Suprapubic skin (tissue), 4 donors: ENCODE measurements around the gene CHL1. TPM values are rescaled to one million over a fixed set of nuclear protein-coding genes. Genes with fewer than 3 reads are reported as not detected.

Source experiments
- DNase-seq, 2 donors: peaks; one replicate each; pipeline ENCODE4 v3.0.0-alpha.2; 2019; ENCODE audit warnings: low spot score in 2 of 2
- H3K27ac ChIP-seq: fragments of 200-600 bp; sonication (generic); one replicate; pipeline ENCODE4 v1.5.1; 2019
- H3K27me3 ChIP-seq: fragments of 200-600 bp; sonication (generic); one replicate; pipeline ENCODE4 v1.5.1; 2019
- H3K36me3 ChIP-seq: fragments of 200-600 bp; sonication (generic); one replicate; pipeline ENCODE4 v1.5.1; 2019
- H3K4me1 ChIP-seq: fragments of 200-600 bp; sonication (generic); one replicate; pipeline ENCODE4 v1.5.1; 2019
- H3K4me3 ChIP-seq: fragments of 200-600 bp; sonication (generic); one replicate; pipeline ENCODE4 v1.5.1; 2019; ENCODE audit warnings: mild to moderate bottlenecking
- H3K9me3 ChIP-seq: fragments of 200-600 bp; sonication (generic); one replicate; pipeline ENCODE4 v1.5.1; 2019
- EP300 ChIP-seq: sonication (generic); formaldehyde crosslinking; IDR thresholded peaks from one replicate; pipeline ENCODE4 v1.6.1; 2017; ENCODE audit warnings: antibody characterized with exemption
- POLR2A ChIP-seq, 2 donors: fragments of 450-650 bp; IDR thresholded peaks; one replicate each; pipeline ENCODE4 v1.6.1; 2017; ENCODE audit warnings: antibody characterized with exemption in 2 of 2, mild to moderate bottlenecking in 2 of 2, moderate library complexity in 2 of 2
- POLR2AphosphoS5 ChIP-seq, 3 donors: sonication (generic); formaldehyde crosslinking; IDR thresholded peaks; one replicate each; pipeline ENCODE4 v1.6.1; 2017; ENCODE audit warnings: antibody characterized with exemption in 3 of 3
- WGBS: methylation state at CpG from one replicate; pipeline ENCODE4 v1.1.5; 2018; 5-methylcytosine and 5-hydroxymethylcytosine counted together
- total RNA-seq, 4 donors: library from RNA; depleted of rRNA; stranded (reverse); fragments of >200 nt; gene quantifications; one replicate each; pipeline ENCODE4 v1.1.0, GENCODE V29; 2016
- TF ChIP-seq, protein P1 (sequence below), 2 donors: fragments of 200-600 bp in 1 of 2; fragments of 450-650 bp in 1 of 2; sonication (generic) in 1 of 2; IDR thresholded peaks; one replicate each; pipeline ENCODE4 v1.5.1; 2016 to 2019; ENCODE audit warnings: antibody characterized with exemption in 2 of 2, mild to moderate bottlenecking in 1 of 2, moderate library complexity in 1 of 2

Gene CHL1
- total RNA-seq, 4 donors from 2014 or later = 39.5 to 77.9 (median 60.5) TPM

DNA sequence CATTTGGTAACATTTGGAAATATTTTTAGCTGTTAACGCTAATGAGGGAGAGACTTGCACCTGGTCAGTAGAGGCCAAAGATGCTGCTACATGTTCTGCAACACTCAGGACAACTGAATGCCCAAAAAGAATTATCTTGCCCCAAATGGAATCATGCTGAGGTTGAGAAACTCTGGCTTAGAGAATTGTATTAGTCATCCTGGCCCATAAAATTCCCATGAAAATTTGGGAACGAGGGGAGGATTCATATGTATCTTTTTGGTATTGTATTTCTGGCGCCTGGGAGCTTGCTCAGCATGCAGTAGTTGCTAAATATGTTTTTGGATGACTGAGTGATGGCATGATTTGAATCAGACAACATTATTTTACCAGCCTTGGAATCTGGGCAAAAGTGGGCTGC is 59.9 kb downstream of the CHL1 start:
- Histone ChIP-seq H3K27ac (no peak overlapping the region), H3K27me3 (no peaks in the 10 kb centered on the region), H3K36me3 (no peaks in the 10 kb centered on the region), H3K9me3 (no peaks in the 10 kb centered on the region), H3K4me3 (no peak overlapping the region), H3K4me1 (no peaks in the 10 kb centered on the region)
- no peak for DNase-seq
- TF ChIP-seq, protein P1, sequence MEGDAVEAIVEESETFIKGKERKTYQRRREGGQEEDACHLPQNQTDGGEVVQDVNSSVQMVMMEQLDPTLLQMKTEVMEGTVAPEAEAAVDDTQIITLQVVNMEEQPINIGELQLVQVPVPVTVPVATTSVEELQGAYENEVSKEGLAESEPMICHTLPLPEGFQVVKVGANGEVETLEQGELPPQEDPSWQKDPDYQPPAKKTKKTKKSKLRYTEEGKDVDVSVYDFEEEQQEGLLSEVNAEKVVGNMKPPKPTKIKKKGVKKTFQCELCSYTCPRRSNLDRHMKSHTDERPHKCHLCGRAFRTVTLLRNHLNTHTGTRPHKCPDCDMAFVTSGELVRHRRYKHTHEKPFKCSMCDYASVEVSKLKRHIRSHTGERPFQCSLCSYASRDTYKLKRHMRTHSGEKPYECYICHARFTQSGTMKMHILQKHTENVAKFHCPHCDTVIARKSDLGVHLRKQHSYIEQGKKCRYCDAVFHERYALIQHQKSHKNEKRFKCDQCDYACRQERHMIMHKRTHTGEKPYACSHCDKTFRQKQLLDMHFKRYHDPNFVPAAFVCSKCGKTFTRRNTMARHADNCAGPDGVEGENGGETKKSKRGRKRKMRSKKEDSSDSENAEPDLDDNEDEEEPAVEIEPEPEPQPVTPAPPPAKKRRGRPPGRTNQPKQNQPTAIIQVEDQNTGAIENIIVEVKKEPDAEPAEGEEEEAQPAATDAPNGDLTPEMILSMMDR (IDR thresholded peaks at IDR 0.05) = no peak
- TF ChIP-seq POLR2A (IDR thresholded peaks at IDR 0.05) (no peak), POLR2AphosphoS5 (IDR thresholded peaks at IDR 0.05) (no peak), EP300 (no peak)
- WGBS = 91% methylated on average over 3 of the region's 3 CpGs

DNA sequence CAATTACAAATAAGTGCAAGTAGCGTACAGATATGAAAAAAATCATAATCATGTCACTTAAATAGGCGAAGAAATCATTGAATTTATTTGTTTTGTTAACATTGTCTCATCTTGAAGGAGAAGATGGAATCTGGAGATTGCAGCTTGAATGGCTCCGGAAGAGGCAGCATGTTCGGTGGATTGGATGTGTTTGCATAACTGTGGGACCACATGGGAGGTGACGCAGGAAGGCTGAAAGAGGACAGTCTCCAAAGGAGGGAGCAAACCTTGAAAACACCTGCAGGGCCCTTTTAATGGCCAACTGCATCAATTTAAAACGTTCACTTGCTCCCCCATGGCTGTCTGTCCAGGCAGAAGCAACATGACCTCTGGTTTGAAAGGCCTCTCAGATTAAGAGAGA is 61.3 kb downstream of the CHL1 start:
- Histone ChIP-seq H3K27ac (no peak overlapping the region), H3K4me1 (no peaks in the 10 kb centered on the region), H3K27me3 (no peaks in the 10 kb centered on the region), H3K9me3 (no peaks in the 10 kb centered on the region), H3K36me3 (no peaks in the 10 kb centered on the region), H3K4me3 (no peak overlapping the region)
- TF ChIP-seq, protein P1 (IDR thresholded peaks at IDR 0.05) = no peak
- TF ChIP-seq EP300 = no peak
- no peak for TF ChIP-seq POLR2A (IDR thresholded peaks at IDR 0.05)
- no peak for TF ChIP-seq POLR2AphosphoS5 (IDR thresholded peaks at IDR 0.05)
- DNase-seq = no peak
- WGBS = 79% methylated on average over 6 of the region's 6 CpGs

DNA sequence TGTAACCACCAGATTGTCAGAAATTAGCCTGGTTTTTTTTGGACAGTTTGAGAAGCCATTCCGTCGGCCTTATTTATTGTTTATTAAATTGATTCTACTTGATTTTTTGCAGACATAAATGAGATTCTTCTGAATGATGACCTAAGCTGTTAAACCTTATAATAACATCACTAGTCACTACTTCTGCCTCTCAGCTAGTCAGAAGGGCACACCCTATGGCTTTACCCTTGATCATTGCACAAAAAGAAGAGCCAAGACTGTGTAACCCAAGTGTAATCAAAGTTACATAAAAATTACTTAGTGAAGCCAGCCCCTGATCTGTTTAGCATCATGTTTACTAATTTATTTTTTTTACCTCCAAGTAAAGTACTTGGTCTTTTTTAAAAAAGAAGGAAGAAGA is 64.3 kb downstream of the CHL1 start:
- H3K27me3 ChIP-seq = no peaks in the 10 kb centered on the region
- TF ChIP-seq, protein P1 (IDR thresholded peaks at IDR 0.05) = no peak
- TF ChIP-seq POLR2A (IDR thresholded peaks at IDR 0.05) = no peak
- no peak for TF ChIP-seq POLR2AphosphoS5 (IDR thresholded peaks at IDR 0.05)
- no peak for TF ChIP-seq EP300
- no peaks in the 10 kb centered on the region for H3K9me3 ChIP-seq
- H3K27ac ChIP-seq = no peak overlapping the region
- DNase-seq = no peak
- no peaks in the 10 kb centered on the region for H3K36me3 ChIP-seq
- no peak overlapping the region for H3K4me3 ChIP-seq
- 81% methylated on average over 2 of the region's 2 CpGs for WGBS
- no peaks in the 10 kb centered on the region for H3K4me1 ChIP-seq

DNA sequence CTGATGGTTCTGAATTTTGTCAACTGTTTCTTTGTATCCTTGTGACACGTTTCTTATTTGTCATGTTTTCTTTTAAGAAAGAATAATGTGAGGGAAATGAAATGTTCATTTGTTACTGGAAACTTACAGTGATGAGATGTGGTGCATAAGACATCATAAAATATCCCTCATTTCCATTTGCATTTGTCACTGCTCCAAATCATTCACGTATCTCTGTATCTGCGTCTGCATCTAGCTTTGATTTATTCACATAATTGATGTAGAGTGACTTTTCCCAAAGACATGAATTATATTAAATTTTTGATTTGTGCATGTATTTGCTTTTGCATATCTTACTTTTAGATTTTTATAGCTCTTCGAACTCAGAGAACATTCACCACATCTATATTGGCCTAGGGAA is 66.8 kb downstream of the CHL1 start:
- DNase-seq = no peak
- no peaks in the 10 kb centered on the region for H3K36me3 ChIP-seq
- no peak overlapping the region for H3K27ac ChIP-seq
- WGBS = 57% methylated on average over 4 of the region's 4 CpGs
- H3K4me3 ChIP-seq = no peak overlapping the region
- no peaks in the 10 kb centered on the region for H3K27me3 ChIP-seq
- TF ChIP-seq POLR2A (IDR thresholded peaks at IDR 0.05) = no peak
- TF ChIP-seq EP300 = no peak
- TF ChIP-seq POLR2AphosphoS5 (IDR thresholded peaks at IDR 0.05) = no peak
- no peaks in the 10 kb centered on the region for H3K9me3 ChIP-seq
- no peaks in the 10 kb centered on the region for H3K4me1 ChIP-seq

DNA sequence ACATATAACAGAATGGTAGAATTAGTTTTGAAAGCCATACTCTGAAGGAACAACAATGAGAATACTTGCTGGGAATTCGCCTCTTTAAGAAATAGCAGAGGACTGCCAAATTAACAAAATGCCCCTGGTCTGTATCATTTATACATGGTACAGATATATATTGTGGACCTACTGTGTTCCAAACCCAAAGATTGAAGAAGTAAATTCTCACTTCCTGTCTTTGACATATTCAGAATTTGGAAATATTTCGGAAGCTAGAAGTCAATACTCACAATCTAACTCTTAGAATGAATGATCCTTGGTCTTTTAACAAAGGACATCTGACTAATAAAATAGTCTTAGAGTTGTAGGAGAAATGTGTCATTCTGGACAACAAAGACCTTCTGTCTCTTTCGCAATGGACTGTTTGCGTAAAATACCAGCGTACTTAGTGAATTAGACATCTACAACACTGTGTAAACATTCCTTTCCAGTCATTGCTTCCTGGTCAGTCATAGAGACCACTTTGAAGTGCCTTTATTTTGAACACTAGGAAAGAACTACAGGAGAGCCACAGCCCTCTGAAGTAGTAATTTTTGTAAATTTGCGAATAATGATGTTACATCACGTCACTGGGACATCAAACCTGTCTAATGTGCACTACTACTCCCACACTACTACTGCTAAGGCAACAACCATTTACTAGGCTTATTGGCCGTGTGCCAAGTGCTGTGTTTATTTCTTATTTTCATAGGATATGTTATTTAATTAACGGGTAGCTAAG is 68.0 kb downstream of the CHL1 start:
- no peak overlapping the region for H3K27ac ChIP-seq

DNA sequence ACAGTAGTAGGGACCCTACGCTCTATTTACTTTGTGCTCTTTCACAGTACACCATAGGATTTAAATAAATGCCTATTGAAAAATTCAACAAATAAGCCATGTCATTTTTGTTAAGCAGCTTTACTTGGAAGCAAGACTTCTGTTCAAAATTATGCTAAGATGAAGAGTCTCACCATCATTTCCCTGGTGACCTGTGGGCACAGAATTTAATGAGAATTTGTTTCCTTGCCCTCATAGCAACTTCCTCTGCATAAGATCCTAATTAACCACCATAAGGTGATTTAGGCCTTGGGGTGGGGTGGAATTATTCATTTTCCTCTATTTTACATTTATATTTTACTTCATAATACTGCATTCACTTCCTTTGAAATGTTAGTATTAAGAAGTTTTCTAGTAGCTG is 70.5 kb downstream of the CHL1 start:
- 100% methylated on average over 1 of the region's 1 CpG for WGBS
- Histone ChIP-seq H3K36me3 (no peaks in the 10 kb centered on the region), H3K27me3 (no peaks in the 10 kb centered on the region), H3K4me3 (no peak overlapping the region), H3K9me3 (no peaks in the 10 kb centered on the region), H3K4me1 (no peaks in the 10 kb centered on the region), H3K27ac (no peak overlapping the region)
- no peak for TF ChIP-seq POLR2A (IDR thresholded peaks at IDR 0.05)
- TF ChIP-seq, protein P1 (IDR thresholded peaks at IDR 0.05) = no peak
- no peak for TF ChIP-seq EP300
- no peak for TF ChIP-seq POLR2AphosphoS5 (IDR thresholded peaks at IDR 0.05)
- no peak for DNase-seq

More for the DNA sequence above, 68.0 kb downstream of the CHL1 start:
- H3K36me3 ChIP-seq = no peaks in the 10 kb centered on the region
- no peaks in the 10 kb centered on the region for H3K9me3 ChIP-seq
- TF ChIP-seq POLR2A (IDR thresholded peaks at IDR 0.05) = no peak
- TF ChIP-seq POLR2AphosphoS5 (IDR thresholded peaks at IDR 0.05) = no peak
- no peak overlapping the region for H3K4me3 ChIP-seq
- WGBS = 74% methylated on average over 9 of the region's 9 CpGs
- no peaks in the 10 kb centered on the region for H3K4me1 ChIP-seq
- no peaks in the 10 kb centered on the region for H3K27me3 ChIP-seq
- no peak for DNase-seq
